BLaER1 treated with 17β-estradiol and CSF1 and Interleukin-3, amounts not matched to agents 10 nM and 100 nM (cell line): Measurements from ENCODE around the gene OPTC.

Source experiments
- H3K27ac ChIP-seq, 11 experiments: shearing (Covaris generic); formaldehyde crosslinking; 2 replicates each; pipeline ENCODE4 v1.8.1; 2022
- H3K27me3 ChIP-seq, 11 experiments: shearing (Covaris generic); formaldehyde crosslinking; 2 replicates each; pipeline ENCODE4 v1.8.1; 2022
- H3K36me3 ChIP-seq, 11 experiments: shearing (Covaris generic); formaldehyde crosslinking; 2 replicates each; pipeline ENCODE4 v1.8.1; 2022
- H3K4me1 ChIP-seq, 10 experiments: shearing (Covaris generic); formaldehyde crosslinking; 2 replicates each; pipeline ENCODE4 v1.8.1; 2022
- H3K4me2 ChIP-seq, 11 experiments: shearing (Covaris generic); formaldehyde crosslinking; 2 replicates each; pipeline ENCODE4 v1.8.1; 2022
- H3K4me3 ChIP-seq, 10 experiments: shearing (Covaris generic); formaldehyde crosslinking; 2 replicates each; pipeline ENCODE4 v1.8.1; 2022
- H3K9ac ChIP-seq, 11 experiments: shearing (Covaris generic); formaldehyde crosslinking; 2 replicates each; pipeline ENCODE4 v1.8.1; 2022
- H3K9me3 ChIP-seq, 11 experiments: shearing (Covaris generic); formaldehyde crosslinking; replicated peaks in 1 of 11; 2 replicates each; pipeline ENCODE4 v1.8.1; 2022
- H4K20me1 ChIP-seq, 11 experiments: shearing (Covaris generic); formaldehyde crosslinking; 2 replicates each; pipeline ENCODE4 v1.8.1; 2022
- Cebpa-rat ChIP-seq, 11 experiments: shearing (Covaris generic); IDR thresholded peaks; 2 replicates each; pipeline ENCODE4 v1.8.1; 2022

The OPTC gene

DNA sequence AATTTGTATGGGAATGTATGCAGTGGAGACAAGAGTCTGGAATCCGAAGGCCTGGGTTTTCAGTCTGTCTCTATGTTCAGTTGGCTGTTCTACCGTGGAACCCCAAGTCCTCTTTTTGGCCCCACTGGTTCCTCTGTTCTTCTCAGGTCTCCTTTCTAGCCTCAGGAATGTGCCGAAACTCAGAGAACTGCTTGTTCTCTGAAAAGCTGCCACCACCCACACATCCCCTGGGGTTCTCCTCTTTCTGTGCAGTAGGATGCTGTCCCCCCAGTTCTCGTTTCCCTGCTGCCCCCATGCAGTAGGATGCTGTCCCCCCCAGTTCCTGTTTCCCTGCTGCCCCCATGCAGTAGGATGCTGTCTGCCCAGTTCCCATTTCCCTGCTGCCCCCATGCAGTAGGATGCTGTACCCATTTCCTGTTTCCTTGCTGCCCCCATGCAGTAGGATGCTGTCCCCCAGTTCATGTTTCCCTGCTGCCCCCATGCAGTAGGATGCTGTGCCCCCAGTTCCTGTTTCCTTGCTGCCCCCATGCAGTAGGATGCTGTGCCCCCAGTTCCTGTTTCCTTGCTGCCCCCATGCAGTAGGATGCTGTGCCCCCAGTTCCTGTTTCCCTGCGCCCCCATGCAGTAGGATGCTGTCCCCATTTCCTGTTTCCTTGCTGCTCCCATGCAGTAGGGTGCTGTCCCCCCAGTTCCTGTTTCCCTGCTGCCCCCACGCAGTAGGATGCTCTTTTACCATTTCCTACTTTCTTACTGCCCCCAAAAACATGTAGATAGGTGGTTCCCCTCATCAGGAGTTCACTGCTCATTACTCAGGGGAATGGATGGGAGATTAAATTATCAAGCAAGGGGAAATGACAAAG lies 35.3 kb downstream of the OPTC start:
- Histone ChIP-seq H3K27me3 (no peaks in the 10 kb centered on the region), H3K4me2 (peak overlapping the region; percentile 14 to 75 (median 55); a peak in 21 of 22 replicates), H4K20me1 (no peaks in the 10 kb centered on the region), H3K9ac (no peak overlapping the region), H3K9me3 (no peaks in the 10 kb centered on the region), H3K4me1 (peaks cover 24 to 49% (median 32%) of the 10 kb centered on the region in 10 experiments), H3K27ac (peak overlapping the region in 4 of 11 experiments; percentile 1 to 32 (median 12); a peak in 5 of 22 replicates), H3K36me3 (no peaks in the 10 kb centered on the region), H3K4me3 (no peak overlapping the region)
- TF ChIP-seq Cebpa-rat (IDR thresholded peaks at IDR 0.05) = no peak

DNA sequence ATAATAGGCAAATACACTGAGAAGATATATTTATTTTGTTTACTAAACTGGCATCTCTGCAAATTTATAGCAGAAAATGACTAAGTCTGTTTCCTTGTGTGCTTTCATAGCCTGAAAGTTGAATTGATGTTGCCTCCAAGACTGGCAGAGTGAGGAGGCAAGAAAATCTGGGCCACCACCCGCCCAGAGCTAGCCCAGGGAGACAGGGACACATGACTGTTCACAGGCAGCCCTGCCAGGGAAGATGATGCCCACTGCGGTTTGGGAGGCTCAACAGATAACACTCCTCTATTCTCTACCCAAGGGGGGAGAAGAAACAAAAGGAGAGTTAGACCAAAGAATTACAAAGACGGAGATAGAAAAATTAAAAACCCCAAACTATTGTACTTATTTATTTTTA lies 37.1 kb downstream of the OPTC start:
- no peak for TF ChIP-seq Cebpa-rat (IDR thresholded peaks at IDR 0.05)
- no peaks in the 10 kb centered on the region for H4K20me1 ChIP-seq
- H3K4me2 ChIP-seq = no peak overlapping the region
- no peak overlapping the region for H3K27ac ChIP-seq
- H3K36me3 ChIP-seq = no peaks in the 10 kb centered on the region
- no peaks in the 10 kb centered on the region for H3K9me3 ChIP-seq
- no peak overlapping the region for H3K9ac ChIP-seq
- no peak overlapping the region for H3K4me3 ChIP-seq
- H3K4me1 ChIP-seq = peaks cover 10 to 30% (median 17%) of the 10 kb centered on the region in 10 experiments; a peak in 18 of 20 replicates
- H3K27me3 ChIP-seq = no peaks in the 10 kb centered on the region

DNA sequence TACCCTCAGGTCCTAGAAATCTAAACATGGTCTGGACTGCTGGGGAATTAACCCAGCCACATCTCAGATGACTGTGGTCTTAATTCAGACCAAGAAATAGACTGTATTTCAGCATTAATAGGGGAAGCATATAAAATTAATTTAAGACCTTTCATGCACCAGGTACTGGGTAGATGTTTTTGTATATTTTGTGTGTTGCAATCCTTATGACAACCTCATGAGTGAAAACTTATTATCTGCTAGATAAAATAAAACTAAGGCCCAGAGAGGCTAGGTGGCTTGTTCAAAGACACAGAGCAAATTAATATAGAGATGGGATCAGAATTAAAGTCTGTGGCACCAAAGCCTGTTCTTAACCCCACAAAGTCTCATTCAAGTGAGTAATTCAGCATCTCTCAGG lies 40.1 kb downstream of the OPTC start:
- TF ChIP-seq Cebpa-rat (IDR thresholded peaks at IDR 0.05) = no peak

DNA sequence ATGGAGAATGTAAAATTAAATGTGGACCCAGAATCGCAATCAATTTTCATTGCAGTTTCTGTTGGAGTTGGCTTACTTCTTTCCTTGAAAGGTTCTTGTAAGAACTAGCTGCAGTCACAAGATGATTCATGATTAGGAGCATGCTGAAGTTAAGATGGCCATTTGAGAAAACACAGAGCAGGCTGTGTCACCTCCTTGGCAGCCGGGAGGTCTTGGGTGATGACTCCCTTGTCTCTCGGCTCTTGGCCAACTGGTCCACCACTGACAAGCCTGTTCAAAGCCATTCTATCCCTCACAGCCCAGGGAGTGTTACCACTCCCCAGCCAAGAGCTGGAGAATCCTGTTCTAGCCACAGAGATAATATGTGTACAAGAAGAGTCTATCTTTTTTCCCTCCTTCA lies 40.6 kb downstream of the OPTC start:
- Histone ChIP-seq H3K27ac (no peak overlapping the region), H3K36me3 (no peaks in the 10 kb centered on the region), H3K9ac (no peak overlapping the region), H3K4me1 (peaks cover under 1 to 5% (median 1%) of the 10 kb centered on the region in 10 experiments; a peak in 14 of 20 replicates), H3K9me3 (no peaks in the 10 kb centered on the region), H4K20me1 (no peaks in the 10 kb centered on the region), H3K4me3 (no peak overlapping the region), H3K4me2 (no peak overlapping the region), H3K27me3 (no peaks in the 10 kb centered on the region)
- no peak for TF ChIP-seq Cebpa-rat (IDR thresholded peaks at IDR 0.05)

More for the DNA sequence above, 40.1 kb downstream of the OPTC start:
- Histone ChIP-seq H3K36me3 (no peaks in the 10 kb centered on the region), H3K9ac (no peak overlapping the region), H3K4me1 (peaks cover 5 to 10% (median 6%) of the 10 kb centered on the region in 10 experiments; a peak in 18 of 20 replicates), H3K4me3 (no peak overlapping the region), H4K20me1 (no peaks in the 10 kb centered on the region), H3K27ac (no peak overlapping the region), H3K27me3 (no peaks in the 10 kb centered on the region), H3K9me3 (no peaks in the 10 kb centered on the region), H3K4me2 (no peak overlapping the region)

DNA sequence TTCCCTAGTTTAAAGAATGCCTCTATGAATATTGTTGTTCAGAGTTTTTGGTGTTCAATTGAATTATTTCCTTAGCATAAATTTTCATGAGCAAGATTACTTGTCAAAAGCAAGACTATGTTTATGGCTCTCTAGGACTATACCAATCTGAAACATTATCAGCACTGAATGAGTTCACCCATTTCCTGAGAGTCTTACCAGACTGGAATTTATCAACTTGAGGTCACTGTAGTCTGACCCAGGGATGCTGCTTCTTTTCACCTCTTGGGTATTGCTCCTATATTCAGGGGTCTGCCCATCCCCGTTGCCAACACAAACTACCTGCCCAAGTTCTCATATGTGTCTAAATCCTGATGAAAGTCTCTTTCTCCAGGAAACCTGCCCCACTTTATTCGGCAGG lies 42.6 kb downstream of the OPTC start:
- Histone ChIP-seq H3K27me3 (no peaks in the 10 kb centered on the region), H3K9me3 (no peaks in the 10 kb centered on the region), H3K36me3 (no peaks in the 10 kb centered on the region), H3K27ac (no peak overlapping the region), H4K20me1 (no peaks in the 10 kb centered on the region), H3K4me2 (no peak overlapping the region; a peak in 1 of 22 replicates), H3K9ac (no peak overlapping the region), H3K4me1 (no peaks in the 10 kb centered on the region), H3K4me3 (no peak overlapping the region)
- no peak for TF ChIP-seq Cebpa-rat (IDR thresholded peaks at IDR 0.05)

DNA sequence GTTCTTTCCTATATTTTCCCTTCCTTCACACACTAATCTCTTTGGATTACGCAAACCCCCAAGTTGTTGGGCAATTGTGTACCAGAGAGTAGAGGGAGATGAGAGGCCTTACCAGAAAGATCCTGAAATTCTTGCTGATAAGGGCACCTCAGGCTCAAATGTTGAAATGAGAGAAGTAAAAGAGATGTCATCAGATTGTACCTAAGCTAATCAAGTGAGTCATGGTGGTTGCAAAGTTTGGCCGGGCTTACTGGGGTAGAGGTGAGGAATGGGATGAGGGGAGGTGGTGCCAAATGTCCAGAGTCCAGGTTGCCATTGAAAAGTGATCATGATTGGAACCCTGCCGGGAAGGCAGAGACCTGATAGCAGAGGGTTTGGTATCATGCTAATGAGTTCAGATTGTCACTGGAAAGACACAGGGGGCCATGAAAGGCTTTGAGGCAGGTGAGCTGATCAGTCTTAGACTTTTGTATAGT lies 43.1 kb downstream of the OPTC start:
- no peak for TF ChIP-seq Cebpa-rat (IDR thresholded peaks at IDR 0.05)
- Histone ChIP-seq H3K27me3 (no peaks in the 10 kb centered on the region), H3K36me3 (no peaks in the 10 kb centered on the region), H3K4me3 (no peak overlapping the region), H3K9me3 (no peaks in the 10 kb centered on the region), H3K4me1 (no peaks in the 10 kb centered on the region), H3K9ac (no peak overlapping the region), H3K27ac (no peak overlapping the region), H3K4me2 (no peak overlapping the region; a peak in 1 of 22 replicates), H4K20me1 (no peaks in the 10 kb centered on the region)

DNA sequence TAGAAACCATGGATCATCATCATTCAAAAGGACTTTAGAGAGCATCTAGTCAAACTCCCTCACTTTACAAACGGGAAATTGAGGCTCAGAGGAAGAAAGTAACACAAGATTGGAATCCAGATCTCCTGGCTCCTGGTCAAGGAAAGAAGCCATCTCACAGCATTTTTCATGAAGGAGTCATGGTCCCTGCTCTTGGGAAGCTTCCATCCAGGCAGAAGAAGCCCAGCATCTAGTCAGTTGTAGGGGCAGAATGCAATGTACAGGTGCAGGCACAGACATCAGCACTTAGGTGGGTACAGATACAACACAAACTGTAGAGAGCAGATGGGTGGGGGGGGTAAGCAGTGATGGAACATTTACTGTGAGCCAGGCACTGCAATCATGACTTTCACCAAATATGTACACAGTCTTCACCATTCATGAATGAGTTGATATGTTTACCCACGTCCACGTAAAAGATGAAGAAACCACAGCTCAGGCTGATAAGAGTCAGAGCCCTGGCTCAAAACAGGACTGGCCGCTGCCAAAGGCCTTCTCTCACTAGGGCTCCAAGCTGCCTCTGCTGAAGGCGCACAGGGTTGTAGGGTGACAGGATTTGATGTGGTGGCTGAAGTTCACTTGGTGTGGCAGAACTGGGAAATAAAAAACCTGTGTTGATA lies 44.0 kb downstream of the OPTC start:
- H3K4me2 ChIP-seq = no peak overlapping the region
- H3K9me3 ChIP-seq = no peaks in the 10 kb centered on the region
- no peaks in the 10 kb centered on the region for H4K20me1 ChIP-seq
- H3K4me1 ChIP-seq = no peaks in the 10 kb centered on the region
- H3K36me3 ChIP-seq = no peaks in the 10 kb centered on the region
- no peak overlapping the region for H3K9ac ChIP-seq
- H3K27me3 ChIP-seq = no peaks in the 10 kb centered on the region
- H3K4me3 ChIP-seq = no peak overlapping the region
- TF ChIP-seq Cebpa-rat (IDR thresholded peaks at IDR 0.05) = no peak
- no peak overlapping the region for H3K27ac ChIP-seq

DNA sequence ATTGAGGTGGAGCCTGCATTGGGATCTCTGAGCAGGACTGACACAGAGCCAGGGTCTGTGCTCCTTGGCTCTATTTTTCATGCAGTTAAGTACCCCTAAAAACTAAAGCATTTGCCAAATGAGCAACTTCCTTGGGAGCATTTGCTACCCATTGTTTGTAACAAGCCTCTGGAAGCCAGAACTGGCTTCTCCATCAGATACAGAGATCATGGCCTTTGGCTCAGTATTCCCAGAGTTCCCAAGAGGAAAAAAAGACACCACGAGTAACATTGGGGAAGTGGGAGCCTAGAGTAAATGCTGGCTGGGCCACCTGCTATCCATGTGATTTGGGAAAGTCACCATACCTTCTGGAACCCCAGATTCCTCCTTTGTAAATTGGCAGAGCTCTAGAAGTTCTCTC lies 44.8 kb downstream of the OPTC start:
- Histone ChIP-seq H3K9ac (no peak overlapping the region), H3K4me3 (no peak overlapping the region), H4K20me1 (no peaks in the 10 kb centered on the region), H3K4me2 (no peak overlapping the region), H3K9me3 (no peaks in the 10 kb centered on the region), H3K4me1 (no peaks in the 10 kb centered on the region), H3K36me3 (no peaks in the 10 kb centered on the region), H3K27ac (no peak overlapping the region), H3K27me3 (no peaks in the 10 kb centered on the region)
- TF ChIP-seq Cebpa-rat (IDR thresholded peaks at IDR 0.05) = no peak

DNA sequence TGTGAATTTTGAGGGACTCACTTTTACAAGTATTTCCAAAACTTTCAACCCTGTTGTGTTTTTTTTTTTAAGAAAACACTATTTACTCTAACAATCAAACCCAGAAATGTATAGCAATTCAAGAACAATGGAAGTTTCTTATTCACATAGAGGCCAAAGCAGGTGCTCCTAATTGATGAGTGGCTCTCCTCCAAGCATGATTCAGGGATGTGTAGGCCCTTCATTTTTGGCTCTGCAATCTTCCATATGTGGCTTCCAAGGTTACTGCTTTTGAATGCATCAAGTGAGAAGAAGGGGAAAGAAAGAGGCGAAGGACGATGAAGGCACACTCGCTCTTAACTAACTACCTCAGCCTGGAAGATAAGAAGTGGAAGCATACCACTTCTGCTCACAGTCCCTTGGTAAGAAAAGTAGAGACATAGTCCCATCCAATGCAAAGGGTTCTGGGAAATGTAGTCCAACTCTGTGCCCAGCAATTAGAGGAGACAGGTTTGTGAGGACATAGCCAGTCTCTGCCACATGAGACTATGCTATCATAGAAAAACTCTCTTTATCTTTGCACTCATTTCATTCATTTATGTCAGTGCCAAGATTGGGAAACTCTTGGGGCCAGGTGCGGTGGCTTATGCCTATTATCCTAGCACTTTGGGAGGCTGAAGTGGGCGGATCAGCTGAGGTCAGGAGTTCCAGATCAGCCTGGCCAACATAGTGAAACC lies 46.0 kb downstream of the OPTC start:
- Histone ChIP-seq H3K27me3 (no peaks in the 10 kb centered on the region), H3K4me2 (no peak overlapping the region), H4K20me1 (no peaks in the 10 kb centered on the region), H3K4me3 (no peak overlapping the region), H3K27ac (no peak overlapping the region), H3K36me3 (no peaks in the 10 kb centered on the region), H3K4me1 (no peaks in the 10 kb centered on the region), H3K9ac (no peak overlapping the region), H3K9me3 (no peaks in the 10 kb centered on the region)
- TF ChIP-seq Cebpa-rat (IDR thresholded peaks at IDR 0.05) = no peak
